NCI-H2081 (cell line): ENCODE measurements around the gene ARSK.
A peak's percentile ranks its signal among the peaks of the same experiment; 100 is the strongest.
"Not testable (repeated sequence)": the region's sequence is repeated elsewhere in the genome, so short reads cannot be mapped to it uniquely, and the experiment has no call there.

Experiments used
- DNase-seq, 2 experiments: peaks; one replicate each; lab custom pipeline; 2025; lab: John Stamatoyannopoulos, UW

Gene ARSK

GRCh38 chr5:95621839-95622629, 67.1 kb downstream of the ARSK start:
- peak in 1 of 2 experiments; percentile 13 for DNase-seq

GRCh38 chr5:95623706-95624105, 68.8 kb downstream of the ARSK start:
- DNase-seq: no peak

GRCh38 chr5:95624368-95624767, 69.5 kb downstream of the ARSK start:
- DNase-seq: no peak

GRCh38 chr5:95626701-95627100, 71.8 kb downstream of the ARSK start:
- no peak for DNase-seq

- DNase-seq: no peak
These were observed 73.3 kb downstream of the ARSK start for GRCh38 chr5:95627971-95628810.

GRCh38 chr5:95628933-95629332, 74.0 kb downstream of the ARSK start:
- DNase-seq: no peak

- no peak for DNase-seq
These were observed 75.6 kb downstream of the ARSK start for GRCh38 chr5:95630394-95630917.

- no peak for DNase-seq
These were observed 76.5 kb downstream of the ARSK start for GRCh38 chr5:95631255-95631958.

GRCh38 chr5:95631991-95632675, 77.2 kb downstream of the ARSK start:
- no peak for DNase-seq

GRCh38 chr5:95632942-95633341, 78.0 kb downstream of the ARSK start:
- not testable (repeated sequence) for DNase-seq

- DNase-seq: no peak
These were observed 78.8 kb downstream of the ARSK start for GRCh38 chr5:95633671-95634070.

GRCh38 chr5:95634081-95634480, 79.2 kb downstream of the ARSK start:
- no peak for DNase-seq

GRCh38 chr5:95638632-95639031, 83.7 kb downstream of the ARSK start:
- no peak for DNase-seq

GRCh38 chr5:95641741-95642220, 86.9 kb downstream of the ARSK start:
- DNase-seq: no peak

- no peak for DNase-seq
These were observed 88.3 kb downstream of the ARSK start for GRCh38 chr5:95643152-95643551.

- DNase-seq: peak; percentile 34 to 45
These were observed 89.6 kb downstream of the ARSK start for GRCh38 chr5:95644351-95645042.

- not testable (repeated sequence) for DNase-seq
These were observed 91.3 kb downstream of the ARSK start for GRCh38 chr5:95646226-95646568.

- DNase-seq: peak; percentile 92 to 94
These were observed 91.9 kb downstream of the ARSK start, which contains the start of gene RFESD for GRCh38 chr5:95646569-95647431. Gene RFESD (plus strand): TSS chr5:95646777. CDS start chr5:95652272, 5,495 bp downstream.

- no peak for DNase-seq
These were observed 93.3 kb downstream of the ARSK start for GRCh38 chr5:95647886-95648860.
